Measurements from ENCODE around the gene SLIT3. TPM values are rescaled to one million over a fixed set of nuclear protein-coding genes. Genes with fewer than 3 reads are reported as not detected.

Gene SLIT3
- total RNA-seq, 1 experiment from 2014 or later = 0.92 TPM

GRCh38 chr5:169331292-169331852 is 30.4 kb upstream of the SLIT3 start:
- Mint-ChIP-seq H3K36me3 (ENCODE audit: insufficient read depth in 1 of 3, low read depth in 3 of 3) (no peaks in the 10 kb centered on the region), H3K27ac (no peak overlapping the region), H3K4me3 (no peak overlapping the region), H3K4me1 (no peaks in the 10 kb centered on the region), H3K27me3 (ENCODE audit: low read depth) (peaks cover 17% of the 10 kb centered on the region), H3K9me3 (no peaks in the 10 kb centered on the region)
- H2BK5ac ChIP-seq (ENCODE audit: insufficient read length, low read length) = no peak overlapping the region
- no peaks in the 10 kb centered on the region for H3K79me1 ChIP-seq (ENCODE audit: insufficient read depth, low read depth, low read length, poor library complexity, severe bottlenecking)
- H2BK15ac ChIP-seq (ENCODE audit: low read depth, low read length) = no peak overlapping the region
- no peak overlapping the region for H3K56ac ChIP-seq (ENCODE audit: insufficient read length, low read depth, low read length)
- no peak overlapping the region for H3K18ac ChIP-seq (ENCODE audit: insufficient read length, low read depth, low read length)
- no peaks in the 10 kb centered on the region for H3K9me3 ChIP-seq (ENCODE audit: control insufficient read depth, low read depth, low read length)
- no CpG with 5 or more reads among the region's 4 CpGs for WGBS (ENCODE audit: extremely low coverage, insufficient read length, low lambda C conversion rate)
- no peak overlapping the region for H3T11ph ChIP-seq (ENCODE audit: low read length)
- no peaks in the 10 kb centered on the region for H4K20me1 ChIP-seq (ENCODE audit: control insufficient read depth, insufficient read depth, insufficient read length)
- H3K27me3 ChIP-seq (ENCODE audit: insufficient read depth, low read length) = no peaks in the 10 kb centered on the region
- no peak for DNase-seq
- H4K5ac ChIP-seq (ENCODE audit: insufficient read length, low read depth, low read length) = no peak overlapping the region
- H2BK20ac ChIP-seq (ENCODE audit: low read depth, low read length, poor library complexity, severe bottlenecking) = no peak overlapping the region
- no peaks in the 10 kb centered on the region for H3K79me2 ChIP-seq (ENCODE audit: insufficient read depth, low read length)
- no peak overlapping the region for H3K23ac ChIP-seq (ENCODE audit: insufficient read length, low read depth, low read length)
- no peak overlapping the region for H3K14ac ChIP-seq (ENCODE audit: insufficient read depth, low read length)
- H3K27ac ChIP-seq (ENCODE audit: insufficient read length, low read depth, low read length) = no peak overlapping the region
- no peak overlapping the region for H4K91ac ChIP-seq (ENCODE audit: insufficient read length, low read depth, low read length)
- H2AFZ ChIP-seq (ENCODE audit: low read length) = no peak overlapping the region
- H2BK12ac ChIP-seq (ENCODE audit: insufficient read length, low read depth, low read length) = no peak overlapping the region
- no peak overlapping the region for H3K4ac ChIP-seq (ENCODE audit: low read depth, low read length)
- H3K4me2 ChIP-seq (ENCODE audit: insufficient read depth, insufficient read length, low read length) = no peak overlapping the region
- H2BK120ac ChIP-seq (ENCODE audit: low read depth, low read length, poor library complexity, severe bottlenecking) = no peak overlapping the region
- H3K4me1 ChIP-seq (ENCODE audit: insufficient read depth, low read length) = no peaks in the 10 kb centered on the region
- H3K9ac ChIP-seq (ENCODE audit: extremely low read depth, insufficient read length, low read length) = no peak overlapping the region
- H3K23me2 ChIP-seq (ENCODE audit: insufficient read length, low read depth, low read length, poor library complexity, severe bottlenecking) = no peaks in the 10 kb centered on the region
- TF ChIP-seq CTCF (conservative IDR thresholded peaks at IDR 0.05) = peak; percentile 32; the same call in 1 of the 3 replicates
- no peak overlapping the region for H2AK5ac ChIP-seq (ENCODE audit: insufficient read length, low read length)
- H4K8ac ChIP-seq (replicated peaks; ENCODE audit: insufficient read length, low read depth, low read length) = no peak overlapping the region
